Prostate gland (tissue), 2 donors: Measurements from ENCODE around the gene ACTL10. TPM values are rescaled to one million over a fixed set of nuclear protein-coding genes. Genes with fewer than 3 reads are reported as not detected.

Experiments
- DNase-seq: peaks from one replicate; pipeline ENCODE4 v3.0.0-alpha.2; 2019; ENCODE audit warnings: low spot score
- H3K27ac ChIP-seq, 2 donors: fragments of 200-600 bp; sonication (generic); 2 replicates each; pipeline ENCODE4 v1.5.1; 2017 to 2019
- H3K27me3 ChIP-seq: fragments of 200-600 bp; sonication (generic); replicated peaks from 2 replicates; pipeline ENCODE4 v1.5.1; 2019; ENCODE audit not compliant: insufficient read depth
- H3K36me3 ChIP-seq, 2 donors: fragments of 200-600 bp; sonication (generic); 1 replicate in 1 of 2; 2 replicates in 1 of 2; pipeline versions ENCODE4 v1.5.1 to v1.8.1; 2017 to 2019
- H3K4me1 ChIP-seq: fragments of 200-600 bp; sonication (generic); replicated peaks from 2 replicates; pipeline ENCODE4 v1.5.1; 2019
- H3K4me3 ChIP-seq, 2 donors: fragments of 200-600 bp; sonication (generic); 2 replicates each; pipeline ENCODE4 v1.5.1; 2017 to 2019
- H3K9me3 ChIP-seq: fragments of 200-600 bp; sonication (generic); 2 replicates; pipeline ENCODE4 v1.5.1; 2017
- CTCF ChIP-seq, 4 experiments: fragments of 200-600 bp in 2 of 4; fragments of 450-650 bp in 2 of 4; sonication (generic) in 2 of 4; IDR thresholded peaks; 1 replicate in 3 of 4; 2 replicates in 1 of 4; pipeline ENCODE4 v1.5.1; 2016 to 2019; ENCODE audit warnings: antibody characterized with exemption in 4 of 4, mild to moderate bottlenecking in 2 of 4, moderate library complexity in 2 of 4
- POLR2A ChIP-seq: fragments of 450-650 bp; IDR thresholded peaks from one replicate; pipeline ENCODE4 v1.6.1; 2016; ENCODE audit warnings: antibody characterized with exemption, mild to moderate bottlenecking
- POLR2AphosphoS5 ChIP-seq: sonication (generic); formaldehyde crosslinking; IDR thresholded peaks from one replicate; pipeline ENCODE4 v1.6.1; 2017; ENCODE audit warnings: antibody characterized with exemption
- WGBS: methylation state at CpG from one replicate; pipeline ENCODE4 v1.1.5; 2018; 5-methylcytosine and 5-hydroxymethylcytosine counted together
- intact Hi-C: fragments of 100-400 bp; cut with DNase I; formaldehyde crosslinking; loops from one replicate; pipeline ENCODE4 v1.14.2; 2022
- total RNA-seq, 2 donors: library from RNA; depleted of rRNA; stranded (reverse); fragments of >200 nt; gene quantifications; one replicate each; pipeline ENCODE4 v1.1.0, GENCODE V29; 2016

ACTL10 gene
- total RNA-seq, 2 donors from 2014 or later, result 7.9 to 8.5 TPM

- Histone ChIP-seq H3K4me1 (no peaks in the 10 kb centered on the region), H3K4me3 (no peak overlapping the region), H3K27me3 (no peaks in the 10 kb centered on the region), H3K27ac (no peak overlapping the region), H3K9me3 (no peaks in the 10 kb centered on the region), H3K36me3 (no peaks in the 10 kb centered on the region)
- no peak for DNase-seq
- TF ChIP-seq POLR2A (no peak), POLR2AphosphoS5 (no peak), CTCF (IDR thresholded peaks at IDR 0.05) (no peak)
- 86% methylated on average over 19 of the region's 20 CpGs for WGBS
- intact Hi-C loops, result loop anchor here (5.0 kb wide), 1 partner anchor 52 kb away; the partner anchor contains the start of gene ZNF341
Observed at GRCh38 chr20:33679758-33680485, 13.2 kb downstream of the ACTL10 start.

GRCh38 chr20:33680686-33681085 lies 13.9 kb downstream of the ACTL10 start:
- no peaks in the 10 kb centered on the region for H3K27me3 ChIP-seq
- DNase-seq, result no peak
- no peak overlapping the region for H3K27ac ChIP-seq
- intact Hi-C loops, result no loop called here
- no peaks in the 10 kb centered on the region for H3K36me3 ChIP-seq
- no peaks in the 10 kb centered on the region for H3K4me1 ChIP-seq
- no peaks in the 10 kb centered on the region for H3K9me3 ChIP-seq
- H3K4me3 ChIP-seq, result no peak overlapping the region
- 97% methylated on average over 2 of the region's 2 CpGs for WGBS
- no peak for TF ChIP-seq POLR2AphosphoS5

GRCh38 chr20:33681288-33681687 lies 14.5 kb downstream of the ACTL10 start:
- Histone ChIP-seq H3K9me3 (no peaks in the 10 kb centered on the region), H3K4me3 (no peak overlapping the region), H3K27ac (no peak overlapping the region), H3K27me3 (no peaks in the 10 kb centered on the region), H3K4me1 (no peaks in the 10 kb centered on the region), H3K36me3 (no peaks in the 10 kb centered on the region)
- DNase-seq, result no peak
- intact Hi-C loops, result no loop called here
- TF ChIP-seq CTCF (IDR thresholded peaks at IDR 0.05), result no peak
- WGBS, result 84% methylated on average over 5 of the region's 5 CpGs

GRCh38 chr20:33681728-33682353 lies 15.1 kb downstream of the ACTL10 start:
- Histone ChIP-seq H3K4me1 (no peaks in the 10 kb centered on the region), H3K27ac (no peak overlapping the region), H3K4me3 (no peak overlapping the region), H3K27me3 (no peaks in the 10 kb centered on the region), H3K36me3 (no peaks in the 10 kb centered on the region), H3K9me3 (no peaks in the 10 kb centered on the region)
- DNase-seq, result no peak
- WGBS, result 79% methylated on average over 9 of the region's 9 CpGs
- intact Hi-C loops, result no loop called here
- TF ChIP-seq POLR2AphosphoS5 (no peak), POLR2A (no peak), CTCF (IDR thresholded peaks at IDR 0.05) (no peak)

- Histone ChIP-seq H3K27me3 (no peaks in the 10 kb centered on the region), H3K9me3 (no peaks in the 10 kb centered on the region), H3K27ac (no peak overlapping the region), H3K4me1 (no peaks in the 10 kb centered on the region), H3K36me3 (no peaks in the 10 kb centered on the region), H3K4me3 (no peak overlapping the region)
- WGBS, result 42% methylated on average over 10 of the region's 10 CpGs
- TF ChIP-seq POLR2A, result no peak
- TF ChIP-seq POLR2AphosphoS5, result no peak
- no peak for TF ChIP-seq CTCF (IDR thresholded peaks at IDR 0.05)
- intact Hi-C loops, result no loop called here
- no peak for DNase-seq
Observed at GRCh38 chr20:33684533-33685327, 18.0 kb downstream of the ACTL10 start.
